Fibroblast of pulmonary artery (primary cell): ENCODE data around the gene KLF12.

ENCODE experiments used
- DNase-seq: peaks from one replicate; pipeline ENCODE4 v3.0.0-alpha.2; 2010; ENCODE audit warnings: low read depth
- H3K4me3 ChIP-seq: replicated peaks from 2 replicates; pipeline ENCODE4 v1.5.1; 2011; ENCODE audit warnings: low read depth, mild to moderate bottlenecking, control low read depth, low read length, moderate library complexity
- CTCF ChIP-seq: IDR thresholded peaks from 2 replicates; pipeline ENCODE4 v1.5.1; 2011; ENCODE audit warnings: mild to moderate bottlenecking, control low read depth, low read length, inconsistent platforms; ENCODE audit errors: missing control alignments

Gene KLF12

GRCh38 chr13:74134221-74134776, at the start of gene KLF12:
Gene KLF12, minus strand, starts transcription at chr13:74134404.
- no peak for TF ChIP-seq CTCF

DNA sequence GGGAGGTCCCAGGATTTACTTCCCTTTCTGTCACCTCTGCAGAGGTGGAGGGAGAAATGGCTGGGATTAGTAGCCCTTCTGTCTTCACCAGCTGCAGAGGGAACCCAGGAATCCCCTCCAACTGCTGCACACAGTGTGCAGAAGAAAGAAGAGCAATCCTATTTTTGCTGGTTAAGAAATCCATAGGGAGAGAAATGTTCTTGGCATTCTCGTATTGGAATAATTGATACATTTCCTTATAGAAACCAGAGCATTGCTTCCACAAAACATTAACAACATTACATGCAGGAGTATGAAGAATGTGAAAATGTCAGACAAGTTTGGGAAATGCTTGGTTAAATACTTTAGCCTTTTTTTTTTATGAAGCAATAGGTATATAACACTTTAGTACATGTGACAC, 48.3 kb upstream of the KLF12 start:
- no peak for TF ChIP-seq CTCF
- no peak overlapping the region for H3K4me3 ChIP-seq
- DNase-seq, result no peak

More at GRCh38 chr13:74134221-74134776, at the start of gene KLF12:
- DNase-seq, result peak; percentile 95
- peak within 1 kb of the TSS; percentile 75 for H3K4me3 ChIP-seq

- H3K4me3 ChIP-seq, result no peak overlapping the region
- DNase-seq, result no peak
- no peak for TF ChIP-seq CTCF
These were observed 40.6 kb upstream of the KLF12 start for GRCh38 chr13:74174810-74175209.

DNA sequence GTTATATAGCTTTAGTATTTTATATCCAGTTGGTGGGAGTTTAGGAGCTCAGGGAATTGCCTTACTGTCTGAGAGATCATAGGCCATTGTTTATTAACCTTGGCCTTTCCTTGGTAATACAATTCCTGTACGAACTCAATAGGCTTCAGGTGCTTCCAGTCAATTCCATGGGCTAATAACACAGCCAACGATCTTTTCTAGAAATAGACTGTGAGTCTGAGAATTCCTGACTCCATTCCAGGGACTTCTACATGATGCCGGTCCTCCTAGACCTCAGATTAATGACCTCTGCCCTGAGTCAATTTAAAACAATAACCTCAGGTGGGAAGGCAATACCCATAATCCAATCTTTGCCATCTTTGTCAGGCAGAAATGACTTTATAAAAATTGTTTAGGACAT, 39.6 kb upstream of the KLF12 start:
- DNase-seq, result no peak
- TF ChIP-seq CTCF, result no peak
- no peak overlapping the region for H3K4me3 ChIP-seq

DNA sequence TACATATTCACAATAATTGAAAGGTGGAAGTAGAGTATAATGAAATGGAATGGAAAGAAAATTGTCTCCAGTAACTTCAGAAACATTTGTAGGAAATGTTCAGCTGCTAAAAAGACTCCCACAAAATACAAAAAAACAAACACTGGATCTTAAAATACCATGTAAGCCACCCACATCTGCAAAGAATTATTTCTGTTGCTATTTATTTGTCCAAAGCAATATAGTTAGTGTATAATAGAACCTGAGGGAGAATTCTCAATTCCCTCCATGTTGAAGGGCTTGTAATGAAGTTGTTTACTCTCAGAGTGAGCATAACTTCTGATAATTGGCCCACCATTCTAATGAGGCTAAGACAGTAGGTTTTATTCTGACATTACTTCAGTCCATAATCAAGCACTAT, 37.4 kb upstream of the KLF12 start:
- DNase-seq, result no peak
- TF ChIP-seq CTCF, result no peak
- no peak overlapping the region for H3K4me3 ChIP-seq

- no peak overlapping the region for H3K4me3 ChIP-seq
- no peak for DNase-seq
- no peak for TF ChIP-seq CTCF
These were observed 35.5 kb upstream of the KLF12 start for GRCh38 chr13:74169676-74170075.

DNA sequence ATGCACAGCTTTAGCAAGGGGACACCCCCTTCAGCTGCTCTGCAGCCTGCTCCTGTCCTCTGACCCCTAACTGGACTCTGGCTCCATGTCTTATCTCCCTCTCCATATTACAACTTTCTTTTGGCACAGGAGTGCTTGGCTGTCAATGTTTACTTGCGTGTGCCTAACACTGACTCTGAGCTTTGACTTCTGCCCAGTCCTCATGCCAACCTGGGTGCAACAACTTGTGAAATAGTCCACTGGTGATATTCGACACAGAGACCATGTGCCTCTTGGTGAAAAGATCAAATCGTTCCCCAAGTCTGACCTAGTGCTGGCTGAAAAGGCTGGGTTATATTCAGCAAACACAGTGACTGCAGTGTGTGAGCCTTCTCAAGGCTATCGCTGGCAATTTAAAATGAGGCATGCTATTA, 34.1 kb upstream of the KLF12 start:
- H3K4me3 ChIP-seq, result no peak overlapping the region
- no peak for TF ChIP-seq CTCF
- no peak for DNase-seq
